Measurements from ENCODE around the gene PIN1. TPM values are rescaled to one million over a fixed set of nuclear protein-coding genes. Genes with fewer than 3 reads are reported as not detected.

Gene PIN1
- total RNA-seq, 1 experiment from 2014 or later: 107 TPM

GRCh38 chr19:9877780-9878510, 42.8 kb downstream of the PIN1 start:
- no peak overlapping the region for H3K27ac Mint-ChIP-seq
- ChIA-PET POLR2A (interaction anchor here (0.7 kb wide), 1 partner anchor 29 kb away, joined by 7 read pairs; no protein-coding TSS in a partner anchor), CTCF (no interaction called here)
- H3K9me3 Mint-ChIP-seq: no peaks in the 10 kb centered on the region
- H3K27me3 Mint-ChIP-seq (ENCODE audit: low read depth): no peaks in the 10 kb centered on the region
- DNase-seq (ENCODE audit: low spot score) (no peak), ATAC-seq (no peak)
- H3K36me3 Mint-ChIP-seq: no peaks in the 10 kb centered on the region; the same call in 1 of the 2 replicates
- no peak overlapping the region for H3K4me3 Mint-ChIP-seq
- H3K4me1 Mint-ChIP-seq: 0 out of 2 replicates have a peak, but pooled peaks cover 2% of the 10 kb centered on the region
- TF ChIP-seq, protein P1, sequence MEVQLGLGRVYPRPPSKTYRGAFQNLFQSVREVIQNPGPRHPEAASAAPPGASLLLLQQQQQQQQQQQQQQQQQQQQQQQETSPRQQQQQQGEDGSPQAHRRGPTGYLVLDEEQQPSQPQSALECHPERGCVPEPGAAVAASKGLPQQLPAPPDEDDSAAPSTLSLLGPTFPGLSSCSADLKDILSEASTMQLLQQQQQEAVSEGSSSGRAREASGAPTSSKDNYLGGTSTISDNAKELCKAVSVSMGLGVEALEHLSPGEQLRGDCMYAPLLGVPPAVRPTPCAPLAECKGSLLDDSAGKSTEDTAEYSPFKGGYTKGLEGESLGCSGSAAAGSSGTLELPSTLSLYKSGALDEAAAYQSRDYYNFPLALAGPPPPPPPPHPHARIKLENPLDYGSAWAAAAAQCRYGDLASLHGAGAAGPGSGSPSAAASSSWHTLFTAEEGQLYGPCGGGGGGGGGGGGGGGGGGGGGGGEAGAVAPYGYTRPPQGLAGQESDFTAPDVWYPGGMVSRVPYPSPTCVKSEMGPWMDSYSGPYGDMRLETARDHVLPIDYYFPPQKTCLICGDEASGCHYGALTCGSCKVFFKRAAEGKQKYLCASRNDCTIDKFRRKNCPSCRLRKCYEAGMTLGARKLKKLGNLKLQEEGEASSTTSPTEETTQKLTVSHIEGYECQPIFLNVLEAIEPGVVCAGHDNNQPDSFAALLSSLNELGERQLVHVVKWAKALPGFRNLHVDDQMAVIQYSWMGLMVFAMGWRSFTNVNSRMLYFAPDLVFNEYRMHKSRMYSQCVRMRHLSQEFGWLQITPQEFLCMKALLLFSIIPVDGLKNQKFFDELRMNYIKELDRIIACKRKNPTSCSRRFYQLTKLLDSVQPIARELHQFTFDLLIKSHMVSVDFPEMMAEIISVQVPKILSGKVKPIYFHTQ (CRISPR knock-in tag; IDR thresholded peaks at IDR 0.05): no peak
- no peak for TF ChIP-seq ZNF423 (CRISPR knock-in tag; IDR thresholded peaks at IDR 0.05)
- no peak for TF ChIP-seq RELA (CRISPR knock-in tag; IDR thresholded peaks at IDR 0.05; ENCODE audit: borderline replicate concordance)
- TF ChIP-seq ZNF232 (CRISPR knock-in tag; IDR thresholded peaks at IDR 0.05): no peak
- TF ChIP-seq USF2 (CRISPR knock-in tag; IDR thresholded peaks at IDR 0.05): no peak

- CTCF ChIA-PET: no interaction called here
- Mint-ChIP-seq H3K27ac (no peak overlapping the region), H3K9me3 (no peaks in the 10 kb centered on the region), H3K27me3 (ENCODE audit: low read depth) (no peaks in the 10 kb centered on the region), H3K4me1 (peaks cover 6% of the 10 kb centered on the region), H3K4me3 (no peak overlapping the region), H3K36me3 (no peaks in the 10 kb centered on the region; the same call in 1 of the 2 replicates)
- POLR2A ChIA-PET: interaction anchor here (0.7 kb wide), 1 partner anchor 28 kb away, joined by 7 read pairs; no protein-coding TSS in a partner anchor
- ATAC-seq: no peak
- DNase-seq (ENCODE audit: low spot score): no peak
- TF ChIP-seq STAT6 (CRISPR knock-in tag; conservative IDR thresholded peaks at IDR 0.05; ENCODE audit: low read depth): no peak
- peak; percentile 61; the same call in 1 of the 2 replicates for TF ChIP-seq ZNF121 (CRISPR knock-in tag; IDR thresholded peaks at IDR 0.05)
These were observed 43.5 kb downstream of the PIN1 start for GRCh38 chr19:9878511-9879196.

- H3K27me3 Mint-ChIP-seq (ENCODE audit: low read depth): no peaks in the 10 kb centered on the region
- H3K36me3 Mint-ChIP-seq: no peaks in the 10 kb centered on the region; the same call in 1 of the 2 replicates
- no peaks in the 10 kb centered on the region for H3K9me3 Mint-ChIP-seq
- DNase-seq (ENCODE audit: low spot score) (no peak), ATAC-seq (no peak)
- CTCF ChIA-PET: interaction anchor here (2.2 kb wide), 1 partner anchor 146 kb away, joined by 7 read pairs; no protein-coding TSS in a partner anchor
- H3K27ac Mint-ChIP-seq: no peak overlapping the region
- H3K4me1 Mint-ChIP-seq: peaks cover 5% of the 10 kb centered on the region
- TF ChIP-seq, protein P2, sequence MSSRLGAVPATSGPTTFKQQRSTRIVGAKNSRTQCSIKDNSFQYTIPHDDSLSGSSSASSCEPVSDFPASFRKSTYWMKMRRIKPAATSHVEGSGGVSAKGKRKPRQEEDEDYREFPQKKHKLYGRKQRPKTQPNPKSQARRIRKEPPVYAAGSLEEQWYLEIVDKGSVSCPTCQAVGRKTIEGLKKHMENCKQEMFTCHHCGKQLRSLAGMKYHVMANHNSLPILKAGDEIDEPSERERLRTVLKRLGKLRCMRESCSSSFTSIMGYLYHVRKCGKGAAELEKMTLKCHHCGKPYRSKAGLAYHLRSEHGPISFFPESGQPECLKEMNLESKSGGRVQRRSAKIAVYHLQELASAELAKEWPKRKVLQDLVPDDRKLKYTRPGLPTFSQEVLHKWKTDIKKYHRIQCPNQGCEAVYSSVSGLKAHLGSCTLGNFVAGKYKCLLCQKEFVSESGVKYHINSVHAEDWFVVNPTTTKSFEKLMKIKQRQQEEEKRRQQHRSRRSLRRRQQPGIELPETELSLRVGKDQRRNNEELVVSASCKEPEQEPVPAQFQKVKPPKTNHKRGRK (CRISPR knock-in tag; IDR thresholded peaks at IDR 0.05; ENCODE audit: borderline replicate concordance): no peak
- no peak for TF ChIP-seq ZNF416 (CRISPR knock-in tag; IDR thresholded peaks at IDR 0.05)
- no peak for TF ChIP-seq SMAD4 (CRISPR knock-in tag; IDR thresholded peaks at IDR 0.05)
- no peak for TF ChIP-seq ZMAT4 (CRISPR knock-in tag; IDR thresholded peaks at IDR 0.05)
- no peak for TF ChIP-seq NR1H2 (CRISPR knock-in tag; IDR thresholded peaks at IDR 0.05)
- no peak for TF ChIP-seq NR2C2 (CRISPR knock-in tag; IDR thresholded peaks at IDR 0.05)
- TF ChIP-seq, protein P3, sequence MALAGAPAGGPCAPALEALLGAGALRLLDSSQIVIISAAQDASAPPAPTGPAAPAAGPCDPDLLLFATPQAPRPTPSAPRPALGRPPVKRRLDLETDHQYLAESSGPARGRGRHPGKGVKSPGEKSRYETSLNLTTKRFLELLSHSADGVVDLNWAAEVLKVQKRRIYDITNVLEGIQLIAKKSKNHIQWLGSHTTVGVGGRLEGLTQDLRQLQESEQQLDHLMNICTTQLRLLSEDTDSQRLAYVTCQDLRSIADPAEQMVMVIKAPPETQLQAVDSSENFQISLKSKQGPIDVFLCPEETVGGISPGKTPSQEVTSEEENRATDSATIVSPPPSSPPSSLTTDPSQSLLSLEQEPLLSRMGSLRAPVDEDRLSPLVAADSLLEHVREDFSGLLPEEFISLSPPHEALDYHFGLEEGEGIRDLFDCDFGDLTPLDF (CRISPR knock-in tag; IDR thresholded peaks at IDR 0.05): no peak
- no peak for TF ChIP-seq FOXP1 (CRISPR knock-in tag; IDR thresholded peaks at IDR 0.05; ENCODE audit: borderline replicate concordance)
- no peak overlapping the region for H3K4me3 Mint-ChIP-seq
- POLR2A ChIA-PET: no interaction called here
These were observed 46.6 kb downstream of the PIN1 start for GRCh38 chr19:9881720-9882119.
